ENCODE data around the gene RARG.
A peak's percentile ranks its signal among the peaks of the same experiment; 100 is the strongest.

RARG gene

DNA sequence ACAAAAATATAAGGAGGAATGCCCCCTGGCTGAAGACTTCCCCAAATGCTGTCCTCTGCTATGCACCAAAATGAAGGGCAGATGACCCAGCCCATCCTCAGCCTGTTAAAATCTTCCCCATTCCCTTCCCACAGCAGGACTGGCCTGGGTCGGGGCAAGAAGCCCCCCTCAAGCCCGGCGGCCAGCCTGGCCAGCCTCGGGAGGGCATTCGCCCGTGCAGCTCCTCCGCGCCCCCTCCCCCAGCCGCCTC is 413 bp downstream of the RARG start:
- Histone ChIP-seq H3K27ac (peak overlapping the region; percentile 8; the same call in 1 of the 2 replicates), H3K36me3 (ENCODE audit: insufficient read depth) (no peaks in the 10 kb centered on the region), H3K9ac (peak overlapping the region; percentile 62), H3K79me2 (ENCODE audit: insufficient read depth, low read depth) (peaks cover 10% of the 10 kb centered on the region; the same call in 1 of the 2 replicates), H4K20me1 (ENCODE audit: insufficient read depth) (no peaks in the 10 kb centered on the region), H3K4me2 (peak overlapping the region; percentile 94), H3K4me3 (IDR thresholded peaks at IDR 0.05; ENCODE audit: insufficient read depth, low read depth, low read length) (peak overlapping the region; percentile 61), H3K4me1 (ENCODE audit: low read depth, poor library complexity, severe bottlenecking) (peaks cover 50% of the 10 kb centered on the region), H2AFZ (ENCODE audit: low read depth) (peak overlapping the region; percentile 79), H3K27me3 (ENCODE audit: insufficient read depth, low read depth) (no peaks in the 10 kb centered on the region)
- no peak for TF ChIP-seq CTCF (conservative IDR thresholded peaks at IDR 0.05; ENCODE audit: low read depth, low read length)

GRCh38 chr12:53230108-53230845 is 1.7 kb downstream of the RARG start:
- no peak overlapping the region for H3K27ac ChIP-seq
- H3K4me3 ChIP-seq (IDR thresholded peaks at IDR 0.05; ENCODE audit: insufficient read depth, low read depth, low read length) = no peak overlapping the region
- no peak overlapping the region for H3K4me2 ChIP-seq
- H3K9ac ChIP-seq = no peak overlapping the region
- no peaks in the 10 kb centered on the region for H3K36me3 ChIP-seq (ENCODE audit: insufficient read depth)
- TF ChIP-seq CTCF (conservative IDR thresholded peaks at IDR 0.05; ENCODE audit: low read depth, low read length) = no peak
- no peaks in the 10 kb centered on the region for H3K27me3 ChIP-seq (ENCODE audit: insufficient read depth, low read depth)
- H3K79me2 ChIP-seq (ENCODE audit: insufficient read depth, low read depth) = peaks cover 10% of the 10 kb centered on the region; the same call in 1 of the 2 replicates
- no peaks in the 10 kb centered on the region for H4K20me1 ChIP-seq (ENCODE audit: insufficient read depth)
- H3K4me1 ChIP-seq (ENCODE audit: low read depth, poor library complexity, severe bottlenecking) = peaks cover 39% of the 10 kb centered on the region
- H2AFZ ChIP-seq (ENCODE audit: low read depth) = no peak overlapping the region

GRCh38 chr12:53229454-53229853 is 2.6 kb downstream of the RARG start:
- no peaks in the 10 kb centered on the region for H3K36me3 ChIP-seq (ENCODE audit: insufficient read depth)
- no peak overlapping the region for H3K4me3 ChIP-seq (IDR thresholded peaks at IDR 0.05; ENCODE audit: insufficient read depth, low read depth, low read length)
- H3K4me2 ChIP-seq = no peak overlapping the region
- H3K9ac ChIP-seq = no peak overlapping the region
- no peaks in the 10 kb centered on the region for H4K20me1 ChIP-seq (ENCODE audit: insufficient read depth)
- peaks cover 43% of the 10 kb centered on the region for H3K4me1 ChIP-seq (ENCODE audit: low read depth, poor library complexity, severe bottlenecking)
- no peak overlapping the region for H3K27ac ChIP-seq
- TF ChIP-seq CTCF (conservative IDR thresholded peaks at IDR 0.05; ENCODE audit: low read depth, low read length) = no peak
- H3K79me2 ChIP-seq (ENCODE audit: insufficient read depth, low read depth) = peaks cover 10% of the 10 kb centered on the region; the same call in 1 of the 2 replicates
- H2AFZ ChIP-seq (ENCODE audit: low read depth) = no peak overlapping the region
- no peaks in the 10 kb centered on the region for H3K27me3 ChIP-seq (ENCODE audit: insufficient read depth, low read depth)

DNA sequence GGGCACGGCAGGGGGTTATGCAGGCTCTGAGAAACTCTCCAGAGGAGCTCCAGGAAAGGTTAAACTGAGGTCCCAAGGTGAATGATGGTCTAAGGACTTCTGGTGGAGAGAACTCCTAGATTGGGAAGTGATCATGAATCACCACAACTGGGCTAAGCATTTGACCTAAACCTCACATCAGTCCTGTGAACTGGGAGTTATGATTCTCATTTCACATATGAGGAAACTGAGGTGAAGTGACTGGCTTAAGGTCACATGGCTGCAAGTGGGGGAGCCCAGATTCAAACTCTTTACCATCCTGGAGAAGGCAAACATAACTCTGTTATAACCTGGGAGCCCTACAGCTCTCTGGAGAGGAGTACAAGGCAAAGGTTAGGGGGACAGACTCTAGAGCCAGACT is 4.2 kb downstream of the RARG start:
- Histone ChIP-seq H3K27ac (no peak overlapping the region), H3K9ac (no peak overlapping the region), H2AFZ (ENCODE audit: low read depth) (no peak overlapping the region), H3K27me3 (ENCODE audit: insufficient read depth, low read depth) (no peaks in the 10 kb centered on the region), H3K4me3 (IDR thresholded peaks at IDR 0.05; ENCODE audit: insufficient read depth, low read depth, low read length) (no peak overlapping the region), H3K4me2 (no peak overlapping the region), H3K36me3 (ENCODE audit: insufficient read depth) (no peaks in the 10 kb centered on the region), H3K79me2 (ENCODE audit: insufficient read depth, low read depth) (peaks cover 10% of the 10 kb centered on the region; the same call in 1 of the 2 replicates), H3K4me1 (ENCODE audit: low read depth, poor library complexity, severe bottlenecking) (peaks cover 41% of the 10 kb centered on the region), H4K20me1 (ENCODE audit: insufficient read depth) (no peaks in the 10 kb centered on the region)
- no peak for TF ChIP-seq CTCF (conservative IDR thresholded peaks at IDR 0.05; ENCODE audit: low read depth, low read length)
